ENCODE data around the gene ZNF605. TPM values are rescaled to one million over a fixed set of nuclear protein-coding genes. Genes with fewer than 3 reads are reported as not detected.

ZNF605 gene
- total RNA-seq (2012; rRNA removed) = 9.9 and 11.4 TPM in 2 replicates
- polyA plus RNA-seq (2012; rRNA removed) = 3.6 and 3.9 TPM in 2 replicates
- polyA plus RNA-seq (2012; cell fraction: cytosol; rRNA removed) = 0.40 and 0.49 TPM in 2 replicates
- polyA plus RNA-seq (2012; cell fraction: nucleus; rRNA removed; ENCODE audit: low replicate concordance) = 6.5 and 32.0 TPM in 2 replicates
- percentile 87 among the genes with signal in this experiment for Bru-seq, nascent RNA
- BruChase-seq, experiment 1, labeled RNA remaining after a 6-hour chase = percentile 98 among the genes with signal in this experiment
- percentile 96 among the genes with signal in this experiment for BruChase-seq, experiment 2, labeled RNA remaining after a 2-hour chase
- long read RNA-seq, full-length matches to known transcripts = 5 of 8 reads
- long read RNA-seq, partial matches to known transcripts = 0 of 8 reads
- long read RNA-seq, other reads (novel, unspliced or antisense) = 3 of 8 reads

GRCh38 chr12:132956011-132956788 is at the start of gene ZNF605:
Gene ZNF605 (minus strand): TSS chr12:132956306. CDS start chr12:132945635, 10,671 bp downstream.
- Histone ChIP-seq H2BK15ac (ENCODE audit: low read depth, low read length) (no peak within 1 kb of the TSS), H4K91ac (ENCODE audit: insufficient read depth, low read depth, low read length) (peak within 1 kb of the TSS; percentile 67), H3K4ac (ENCODE audit: low read depth, low read length) (peak within 1 kb of the TSS; percentile 45), H3K56ac (ENCODE audit: extremely low read depth, insufficient read depth, low read length) (peak within 1 kb of the TSS; percentile 80), H2AK9ac (replicated peaks; ENCODE audit: low read depth, low read length, poor library complexity) (peak within 1 kb of the TSS; percentile 80), H3K9me1 (ENCODE audit: insufficient read depth, low read length) (no peaks in the 10 kb centered on the region), H3K9me3 (ENCODE audit: control insufficient read depth, insufficient read depth, low read length) (peaks cover 29% of the 10 kb centered on the region), H3K9ac (ENCODE audit: low read depth, low read length) (peak within 1 kb of the TSS; percentile 71), H4K5ac (ENCODE audit: low read depth, low read length) (peak within 1 kb of the TSS; percentile 81), H3K27ac (ENCODE audit: insufficient read depth, low read length) (peak within 1 kb of the TSS; percentile 79), H3K4me1 (ENCODE audit: control insufficient read depth, insufficient read depth, low read length) (peaks cover 6% of the 10 kb centered on the region), H3K18ac (ENCODE audit: low read depth, low read length) (peak within 1 kb of the TSS; percentile 10), H3K14ac (replicated peaks; ENCODE audit: low read depth, low read length) (peak within 1 kb of the TSS; percentile 88), H4K8ac (ENCODE audit: low read depth in 2 of 2, low read length in 2 of 2) (peak within 1 kb of the TSS; percentile 91 to 92), H2BK20ac (ENCODE audit: low read depth, low read length) (no peak within 1 kb of the TSS), H2AK5ac (ENCODE audit: low read depth, low read length) (peak within 1 kb of the TSS; percentile 41), H3K23ac (ENCODE audit: low read depth, low read length) (peak within 1 kb of the TSS; percentile 85), H4K20me1 (ENCODE audit: insufficient read depth, low read length) (no peaks in the 10 kb centered on the region), H2BK5ac (ENCODE audit: low read depth, low read length, poor library complexity, severe bottlenecking) (peak within 1 kb of the TSS; percentile 86), H2BK120ac (ENCODE audit: low read depth, low read length) (no peak within 1 kb of the TSS), H3K4me2 (ENCODE audit: low read depth, low read length) (peak within 1 kb of the TSS; percentile 98), H3K79me1 (ENCODE audit: low read depth in 1 of 2, low read length in 2 of 2) (peaks cover 15 to 34% of the 10 kb centered on the region in 2 experiments), H2AFZ (replicated peaks; ENCODE audit: low read length, poor library complexity) (peak within 1 kb of the TSS; percentile 93), H3K36me3 (ENCODE audit: control insufficient read depth, insufficient read depth, low read length) (peaks cover 2% of the 10 kb centered on the region), H3K27me3 (ENCODE audit: control insufficient read depth, insufficient read depth, low read length) (no peaks in the 10 kb centered on the region), H3K4me3 (ENCODE audit: insufficient read depth, low read depth, low read length) (peak within 1 kb of the TSS; percentile 90)
- no TSS peak for BruUV-seq (replicated peaks)
- WGBS, 2 experiments (ENCODE audit: extremely low coverage in 2 of 2, insufficient read length in 1 of 2) = 23% methylated on average over 2 of the region's 67 CpGs; no CpG with 5 or more reads in 1 of the 2 experiments
- dilution Hi-C loops (cut with HindIII; ENCODE audit: low sequenced_read_pairs, unreplicated experiment) (no loop called here), intact Hi-C loops (cut with micrococcal nuclease) (no loop called here), in situ Hi-C loops (cut with MboI; ENCODE audit: low sequenced_read_pairs) (no loop called here)
- DNase-seq (peak; percentile 89), ATAC-seq (ENCODE audit: low read depth) (peak; percentile 94)
- POLR2A ChIA-PET (ENCODE audit: unreplicated experiment) = no interaction called here
- TF ChIP-seq CTCF (conservative IDR thresholded peaks at IDR 0.05; ENCODE audit: low read depth, low read length) (no peak), MAZ (IDR thresholded peaks at IDR 0.05; ENCODE audit: borderline replicate concordance, low read depth, low read length) (peak; percentile 84; the same call in 1 of the 2 replicates)
- CTCF ChIA-PET = no interaction called here

Measured in IMR-90 (cell line).